NCI-H2196 (cell line): ENCODE measurements around the gene SEC23A.
A peak's percentile ranks its signal among the peaks of the same experiment; 100 is the strongest.
"Not testable (repeated sequence)": the region's sequence is repeated elsewhere in the genome, so short reads cannot be mapped to it uniquely, and the experiment has no call there.

Source experiments
- DNase-seq: peaks from one replicate; lab custom pipeline; 2025; ENCODE audit not compliant: unreplicated experiment; lab: John Stamatoyannopoulos, UW

Gene SEC23A

DNA sequence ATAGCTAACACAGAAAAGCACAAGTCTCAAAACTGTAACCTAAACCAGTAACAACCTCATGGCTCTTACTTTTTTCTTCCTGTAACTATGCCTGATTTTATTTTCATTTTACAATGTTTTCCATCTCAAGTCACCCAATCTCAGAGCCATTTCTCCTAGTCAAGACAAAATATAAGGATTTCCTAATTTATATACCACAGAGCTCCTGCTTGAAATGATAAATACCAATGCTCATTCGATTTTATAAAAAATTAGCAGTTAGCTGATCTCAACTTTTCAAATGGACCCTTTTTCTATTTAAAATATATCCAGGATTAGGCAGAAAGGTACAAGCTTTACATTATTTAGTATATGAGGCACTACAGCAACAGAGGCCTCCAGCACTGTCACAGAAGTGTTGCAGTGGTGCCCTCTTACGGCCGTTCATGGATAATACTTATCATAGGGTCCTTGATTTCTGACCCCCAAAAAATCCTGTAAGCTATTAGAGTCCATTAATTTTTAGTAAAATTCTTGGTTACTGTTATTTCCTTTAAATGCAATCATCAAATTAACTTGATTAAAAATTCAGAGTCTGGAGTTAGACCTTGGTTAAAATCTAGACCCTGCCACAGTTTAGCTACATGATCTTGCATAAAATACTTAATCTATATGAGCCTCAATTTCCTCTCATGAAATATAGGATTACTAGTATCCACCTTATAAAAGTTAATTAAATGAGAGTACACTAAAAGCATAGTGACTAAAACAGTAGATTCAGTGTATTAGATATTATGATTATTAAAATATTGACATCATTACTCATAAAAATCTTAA is 68.3 kb downstream of the SEC23A start:
- DNase-seq: no peak

DNA sequence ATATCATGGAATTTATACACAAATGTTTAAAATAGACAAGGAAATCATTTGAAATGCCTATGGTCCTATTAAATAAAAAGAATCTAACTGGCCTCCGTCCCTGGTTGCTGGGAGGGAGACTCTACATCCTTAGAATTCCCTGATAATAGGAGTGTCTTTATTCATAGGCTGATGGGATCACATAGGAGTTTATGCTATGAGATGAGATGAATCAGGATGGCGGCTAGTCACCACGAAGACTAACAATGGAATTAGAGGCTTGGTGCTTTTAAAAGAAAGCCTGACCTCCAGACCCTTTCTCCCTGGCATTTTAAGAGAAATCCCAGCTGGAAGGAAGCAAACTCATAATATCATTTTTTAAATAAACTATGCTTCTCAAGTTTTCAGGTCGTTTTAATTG is 69.7 kb downstream of the SEC23A start:
- DNase-seq: no peak

- no peak for DNase-seq
Measured at GRCh38 chr14:39030209-39030608, 72.8 kb downstream of the SEC23A start.

DNA sequence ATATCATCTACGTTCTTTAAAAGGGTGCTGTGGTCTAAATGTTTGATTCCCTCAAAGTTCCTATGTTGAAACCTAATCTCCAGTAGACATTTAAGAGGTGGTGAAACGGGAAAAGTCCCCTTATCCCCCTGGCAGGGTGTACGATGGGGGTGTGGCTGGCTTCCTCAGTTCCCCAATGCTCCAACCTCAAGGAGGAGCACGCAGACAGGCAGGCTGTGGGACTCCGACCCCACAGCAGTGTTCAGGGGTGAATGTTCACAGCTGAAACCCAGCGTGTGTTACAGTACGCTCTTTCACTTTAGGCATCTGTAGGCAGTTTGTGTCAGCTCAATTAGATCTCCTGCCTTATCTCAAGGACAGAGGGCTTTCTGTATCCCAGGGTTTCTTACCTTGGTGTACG is 73.2 kb downstream of the SEC23A start:
- no peak for DNase-seq

- DNase-seq: no peak
Measured at GRCh38 chr14:39028620-39029019, 74.4 kb downstream of the SEC23A start.

- DNase-seq: no peak
Measured at GRCh38 chr14:39025810-39026627, 77.0 kb downstream of the SEC23A start.

GRCh38 chr14:39025250-39025809 is 77.7 kb downstream of the SEC23A start:
- DNase-seq: no peak

DNA sequence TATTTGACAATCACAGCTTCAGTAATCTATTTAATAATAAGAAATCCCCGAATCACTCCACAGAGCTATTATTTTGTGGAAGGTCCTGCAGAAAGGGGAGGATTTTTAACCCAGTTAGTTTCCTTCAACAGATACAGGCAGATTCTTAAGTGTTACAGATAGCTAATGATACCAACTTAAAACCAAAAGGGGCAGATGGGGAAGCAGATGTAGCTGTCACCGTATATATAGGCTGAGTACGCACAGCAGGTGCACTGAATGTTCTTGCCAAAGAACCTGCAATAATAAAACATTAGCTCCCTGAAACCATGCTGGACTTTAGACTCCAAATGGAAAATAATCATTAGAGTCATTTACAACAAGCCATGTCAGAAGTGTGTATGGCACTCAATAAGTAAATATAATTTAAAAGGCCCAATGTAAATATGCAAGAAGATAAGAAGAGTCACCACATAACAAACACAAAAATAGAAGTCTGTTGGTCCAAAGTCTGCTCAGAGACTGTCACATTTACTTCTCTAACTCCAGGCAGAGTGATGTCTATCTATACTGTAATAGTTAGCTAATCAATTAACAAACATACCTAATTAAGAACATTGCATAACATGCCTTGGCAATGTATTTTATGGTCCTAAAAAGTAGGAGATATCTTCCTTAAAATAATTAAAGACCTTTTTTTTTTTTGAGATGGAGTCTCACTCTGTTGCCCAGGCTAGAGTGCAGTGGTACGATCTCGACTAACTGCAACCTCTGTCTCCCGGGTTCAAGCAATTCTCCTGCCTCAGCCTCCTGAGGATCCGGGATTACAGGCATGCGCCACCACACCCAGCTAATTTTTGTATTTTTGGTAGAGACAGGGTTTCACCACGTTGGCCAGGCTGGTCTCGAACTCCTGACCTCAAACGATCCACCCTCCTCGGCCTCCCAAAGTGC is 78.8 kb downstream of the SEC23A start:
- no peak for DNase-seq

- not testable (repeated sequence) for DNase-seq
Measured at GRCh38 chr14:39017096-39018016, 85.7 kb downstream of the SEC23A start.

- no peak for DNase-seq
Measured at GRCh38 chr14:39016733-39017095, 86.3 kb downstream of the SEC23A start.

GRCh38 chr14:39015964-39016577 is 87.0 kb downstream of the SEC23A start:
- DNase-seq: no peak

DNA sequence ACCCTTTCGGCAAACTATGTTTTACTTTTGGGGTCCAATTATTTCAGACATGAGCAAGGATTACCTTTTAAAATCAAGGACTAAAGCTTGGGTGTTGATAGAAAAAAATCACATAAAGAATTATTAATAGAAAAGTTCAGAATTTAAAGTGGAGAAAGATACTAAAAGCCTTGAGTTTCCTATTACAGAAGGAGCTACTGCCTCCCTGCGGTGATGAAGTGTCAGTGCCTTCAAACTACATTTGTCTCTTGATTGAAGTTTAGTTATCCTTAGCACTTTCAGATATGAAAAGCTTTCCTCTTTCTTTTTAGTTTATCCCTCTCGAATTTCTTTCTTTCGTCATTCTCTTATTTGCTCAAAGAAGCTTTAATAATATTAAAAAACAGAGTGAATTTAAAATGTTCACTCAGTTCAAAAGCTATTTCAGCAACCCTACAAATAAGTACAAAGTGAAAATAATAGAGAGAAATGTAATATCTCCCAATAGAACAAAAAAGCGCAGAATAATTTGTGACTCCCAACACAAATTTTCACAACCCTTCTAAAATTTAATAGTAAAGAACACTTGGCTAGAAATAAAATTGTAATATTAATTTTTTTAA is 87.6 kb downstream of the SEC23A start:
- peak; percentile 28 for DNase-seq

GRCh38 chr14:39014460-39014859 is 88.6 kb downstream of the SEC23A start:
- no peak for DNase-seq

- DNase-seq: not testable (repeated sequence)
Measured at GRCh38 chr14:39008965-39009364, 94.1 kb downstream of the SEC23A start.

DNA sequence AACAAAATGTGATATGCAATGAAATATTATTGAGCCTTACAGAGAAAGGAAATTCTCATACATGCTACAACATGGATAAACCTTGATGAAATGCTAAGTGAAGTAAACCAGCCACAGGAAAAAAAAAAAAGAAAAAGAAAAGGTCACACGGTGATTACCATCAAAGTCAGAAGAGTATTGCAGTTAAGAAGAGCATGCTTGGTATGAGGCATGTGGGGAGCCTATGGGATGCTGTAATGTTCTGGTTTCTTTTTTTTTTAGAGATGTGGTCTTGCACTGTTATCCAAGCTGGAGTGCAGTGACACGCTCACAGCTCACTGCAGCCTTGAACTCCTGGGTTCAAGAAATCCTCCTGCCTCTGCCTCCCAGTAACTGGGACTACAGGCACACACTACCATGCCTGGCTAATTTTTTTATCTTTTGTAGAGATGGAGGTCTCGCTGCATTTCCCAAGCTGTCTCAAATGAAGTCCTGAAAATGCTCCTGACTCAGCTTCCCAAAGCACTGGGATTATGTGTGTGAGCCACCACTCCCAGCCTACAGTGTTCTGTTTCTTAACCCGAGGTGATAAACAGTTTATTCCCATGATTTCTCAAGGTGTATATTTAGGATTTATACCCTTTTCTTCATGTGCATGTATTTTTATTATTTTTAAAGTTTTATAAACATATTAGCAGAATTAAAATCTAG is 96.2 kb downstream of the SEC23A start:
- DNase-seq: no peak

- DNase-seq: no peak
Measured at GRCh38 chr14:39005044-39005880, 97.8 kb downstream of the SEC23A start.

DNA sequence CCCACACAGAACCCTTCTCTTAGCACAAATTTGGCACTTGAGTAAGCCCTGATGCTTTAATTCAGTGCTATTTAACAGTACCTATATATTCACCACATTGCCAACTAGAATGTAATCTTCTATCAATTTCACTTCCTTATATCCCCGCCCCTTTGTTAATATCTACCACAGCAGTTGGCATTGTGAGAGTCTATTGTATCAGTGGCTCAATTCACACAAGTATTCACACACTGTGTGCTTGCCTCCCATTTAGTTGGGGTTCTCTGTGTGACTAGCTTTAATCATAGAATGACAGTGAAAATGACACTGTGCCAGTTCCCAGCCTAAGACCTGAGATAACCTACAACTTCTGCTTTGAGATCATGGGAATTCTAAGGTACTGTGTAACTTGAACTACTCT is 103.1 kb downstream of the SEC23A start:
- DNase-seq: no peak

DNA sequence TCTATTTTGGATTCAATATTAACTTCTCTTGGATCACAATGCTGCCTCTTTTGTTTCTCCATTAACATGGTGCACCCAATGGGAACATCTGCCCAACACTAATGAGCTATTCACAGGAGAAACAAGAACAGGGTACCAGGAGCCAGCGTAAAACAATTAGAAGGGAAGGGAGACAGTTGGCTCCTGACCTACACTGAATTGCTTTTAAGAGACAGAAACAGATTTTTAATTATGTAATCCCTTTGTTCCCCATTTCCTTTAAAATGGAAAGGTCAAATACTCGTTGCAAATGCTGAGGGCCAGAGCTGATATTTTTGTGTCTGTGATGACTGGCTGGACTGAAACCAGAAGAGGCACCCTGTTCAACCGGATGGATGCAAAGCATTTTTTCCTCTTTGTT is 108.3 kb downstream of the SEC23A start:
- no peak for DNase-seq
